WERI-Rb-1 (cell line): ENCODE measurements around the gene KBTBD7.

Experiments
- DNase-seq: peaks from one replicate; pipeline ENCODE4 v3.0.0-alpha.2; 2020
- H3K27ac ChIP-seq: fragments of 250-450 bp; sonication (Bioruptor Pico); 2 replicates; pipeline ENCODE4 v1.5.1; 2020; ENCODE audit warnings: mild to moderate bottlenecking, moderate library complexity
- H3K27me3 ChIP-seq: fragments of 250-450 bp; sonication (Bioruptor Pico); 2 replicates; pipeline ENCODE4 v1.5.1; 2021; ENCODE audit warnings: mild to moderate bottlenecking, low read depth, moderate library complexity; ENCODE audit not compliant: insufficient read depth, severe bottlenecking
- H3K36me3 ChIP-seq: fragments of 250-450 bp; sonication (Bioruptor Pico); 2 replicates; pipeline ENCODE4 v1.5.1; 2020; ENCODE audit warnings: mild to moderate bottlenecking, moderate library complexity
- H3K4me3 ChIP-seq: 2 replicates; pipeline ENCODE4 v1.5.1; 2011; ENCODE audit warnings: low read depth, mild to moderate bottlenecking, control low read depth, low read length
- H3K9me3 ChIP-seq: fragments of 250-450 bp; sonication (Bioruptor Pico); 2 replicates; pipeline ENCODE4 v1.5.1; 2021; ENCODE audit warnings: mild to moderate bottlenecking, moderate library complexity; ENCODE audit not compliant: severe bottlenecking
- TF ChIP-seq, protein P1 (sequence below): IDR thresholded peaks from 2 replicates; pipeline ENCODE4 v1.5.1; 2011; ENCODE audit warnings: low read depth, mild to moderate bottlenecking, control low read depth, inconsistent platforms, low read length

Gene KBTBD7

DNA sequence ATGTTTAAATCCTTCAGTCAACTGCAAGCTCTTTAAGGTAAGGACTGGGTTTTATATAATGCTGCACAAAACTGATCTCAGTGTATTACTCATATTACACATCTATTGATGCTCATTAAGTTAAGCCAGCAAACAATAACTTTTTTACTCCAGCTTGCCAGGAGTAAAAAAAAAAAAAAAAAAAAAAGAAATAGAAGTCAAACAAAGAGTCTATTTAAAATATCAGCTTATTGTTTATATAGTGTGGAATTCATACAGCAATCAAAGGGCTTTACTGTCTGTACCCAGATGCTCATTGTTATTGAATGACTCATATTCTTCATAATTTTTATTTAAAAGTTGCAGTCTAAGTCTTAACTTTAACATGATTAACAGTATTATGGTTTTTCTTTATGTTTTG, 21.8 kb upstream of the KBTBD7 start:
- Histone ChIP-seq H3K36me3 (no peaks in the 10 kb centered on the region), H3K4me3 (no peak overlapping the region), H3K27me3 (no peaks in the 10 kb centered on the region), H3K27ac (no peak overlapping the region), H3K9me3 (no peaks in the 10 kb centered on the region)
- no peak for DNase-seq
- TF ChIP-seq, protein P1, sequence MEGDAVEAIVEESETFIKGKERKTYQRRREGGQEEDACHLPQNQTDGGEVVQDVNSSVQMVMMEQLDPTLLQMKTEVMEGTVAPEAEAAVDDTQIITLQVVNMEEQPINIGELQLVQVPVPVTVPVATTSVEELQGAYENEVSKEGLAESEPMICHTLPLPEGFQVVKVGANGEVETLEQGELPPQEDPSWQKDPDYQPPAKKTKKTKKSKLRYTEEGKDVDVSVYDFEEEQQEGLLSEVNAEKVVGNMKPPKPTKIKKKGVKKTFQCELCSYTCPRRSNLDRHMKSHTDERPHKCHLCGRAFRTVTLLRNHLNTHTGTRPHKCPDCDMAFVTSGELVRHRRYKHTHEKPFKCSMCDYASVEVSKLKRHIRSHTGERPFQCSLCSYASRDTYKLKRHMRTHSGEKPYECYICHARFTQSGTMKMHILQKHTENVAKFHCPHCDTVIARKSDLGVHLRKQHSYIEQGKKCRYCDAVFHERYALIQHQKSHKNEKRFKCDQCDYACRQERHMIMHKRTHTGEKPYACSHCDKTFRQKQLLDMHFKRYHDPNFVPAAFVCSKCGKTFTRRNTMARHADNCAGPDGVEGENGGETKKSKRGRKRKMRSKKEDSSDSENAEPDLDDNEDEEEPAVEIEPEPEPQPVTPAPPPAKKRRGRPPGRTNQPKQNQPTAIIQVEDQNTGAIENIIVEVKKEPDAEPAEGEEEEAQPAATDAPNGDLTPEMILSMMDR = no peak

DNA sequence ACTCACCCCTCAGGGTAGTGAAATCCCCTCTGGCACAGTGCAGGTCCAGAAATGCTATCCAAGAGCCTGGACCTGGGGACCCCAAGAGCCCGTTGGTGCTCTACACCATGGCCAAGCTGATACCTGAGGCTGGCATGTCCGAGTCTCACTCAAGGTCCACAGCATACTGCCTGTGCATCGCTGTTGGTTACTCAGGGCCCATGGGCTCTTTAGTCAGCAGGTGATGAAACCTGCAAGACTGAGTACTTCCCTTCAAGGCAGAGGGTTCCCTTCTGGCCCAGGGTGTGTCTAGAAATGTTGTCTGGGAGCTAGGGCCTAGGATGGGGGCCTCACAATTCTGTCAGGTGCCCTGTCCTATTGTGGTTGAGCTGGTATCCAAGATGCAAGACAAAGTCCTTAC, 19.6 kb upstream of the KBTBD7 start:
- Histone ChIP-seq H3K27me3 (no peaks in the 10 kb centered on the region), H3K36me3 (no peaks in the 10 kb centered on the region), H3K27ac (no peak overlapping the region), H3K9me3 (no peaks in the 10 kb centered on the region), H3K4me3 (no peak overlapping the region)
- DNase-seq = no peak
- TF ChIP-seq, protein P1 = no peak

DNA sequence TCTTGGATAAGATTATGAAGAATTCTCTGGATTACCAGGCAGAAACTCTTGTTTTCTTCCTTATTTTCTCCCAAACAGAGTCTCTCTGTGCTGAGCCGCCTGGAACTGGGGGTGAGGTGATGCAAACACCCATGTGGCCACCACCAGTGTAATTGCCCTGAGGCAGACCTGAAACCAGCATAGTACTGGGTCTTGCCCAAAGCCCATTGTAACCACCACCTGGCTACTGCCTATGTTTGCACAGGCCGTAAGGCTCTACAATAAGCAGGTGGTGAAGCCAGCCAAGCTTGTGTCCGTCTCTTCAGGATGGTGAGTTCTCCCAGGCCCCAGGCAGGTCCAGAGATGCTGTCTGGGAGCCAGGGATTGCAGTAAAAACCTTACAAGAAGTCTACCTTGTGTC, 18.9 kb upstream of the KBTBD7 start:
- Histone ChIP-seq H3K27me3 (no peaks in the 10 kb centered on the region), H3K36me3 (no peaks in the 10 kb centered on the region), H3K9me3 (no peaks in the 10 kb centered on the region), H3K27ac (no peak overlapping the region), H3K4me3 (no peak overlapping the region)
- TF ChIP-seq, protein P1 = no peak
- no peak for DNase-seq

DNA sequence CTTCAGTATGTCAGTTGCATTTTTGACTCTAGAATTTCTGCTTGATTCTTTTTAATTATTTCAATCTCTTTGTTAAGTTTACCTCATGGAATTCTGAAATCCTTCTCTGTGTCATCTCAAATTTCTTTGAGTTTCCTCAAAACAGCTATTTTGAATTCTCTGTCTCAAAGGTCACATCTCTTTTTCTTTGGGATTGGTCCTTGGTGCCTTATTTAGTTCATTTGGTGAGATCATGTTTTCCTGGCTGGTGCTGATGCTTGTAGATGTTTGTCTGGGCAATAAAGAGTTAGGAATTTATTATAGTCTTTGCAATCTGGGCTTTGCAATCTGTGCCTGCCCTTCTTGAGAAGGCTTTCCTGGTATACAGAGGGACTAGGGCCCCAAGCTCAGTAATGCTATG, 18.5 kb upstream of the KBTBD7 start:
- TF ChIP-seq, protein P1 = no peak
- Histone ChIP-seq H3K4me3 (no peak overlapping the region), H3K27me3 (no peaks in the 10 kb centered on the region), H3K36me3 (no peaks in the 10 kb centered on the region), H3K9me3 (no peaks in the 10 kb centered on the region), H3K27ac (no peak overlapping the region)
- DNase-seq = no peak

DNA sequence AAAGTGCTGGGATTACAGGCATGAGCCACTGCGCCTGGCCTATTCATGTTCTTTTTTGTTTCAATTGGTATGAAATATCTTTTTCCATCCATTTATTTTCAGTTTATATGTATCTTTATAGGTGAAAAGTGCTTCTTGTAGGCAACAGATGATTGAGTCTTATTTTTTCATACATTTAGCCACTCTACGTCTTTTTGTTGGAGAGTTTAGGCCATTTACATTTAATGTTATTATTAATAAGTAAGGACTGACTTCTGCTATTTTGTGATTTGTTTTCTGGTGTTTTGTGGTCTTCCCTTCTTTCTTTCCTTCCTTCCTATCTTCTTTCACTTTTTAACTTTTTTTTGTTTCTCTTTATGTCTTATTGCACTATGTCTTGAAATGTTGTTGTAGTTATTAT, 16.7 kb upstream of the KBTBD7 start:
- H3K36me3 ChIP-seq = no peaks in the 10 kb centered on the region
- TF ChIP-seq, protein P1 = no peak
- no peak for DNase-seq

DNA sequence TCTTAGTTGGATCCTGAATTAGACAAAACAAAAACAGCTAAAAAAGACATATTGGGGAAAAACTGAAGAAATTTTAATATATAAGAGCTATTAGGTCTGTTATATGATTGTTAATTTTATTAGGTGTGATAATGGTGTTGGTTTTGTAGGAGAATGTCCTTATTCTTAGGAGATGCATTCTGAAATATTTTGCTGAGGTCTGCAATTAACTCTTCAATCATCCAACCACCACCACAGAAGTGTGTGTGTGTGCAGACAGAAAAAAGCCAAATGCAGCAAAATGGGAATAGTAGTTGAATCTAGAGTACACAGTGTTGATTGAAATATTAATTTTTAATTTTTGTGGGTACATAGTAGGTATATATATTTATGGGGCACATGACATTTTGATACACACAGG, 12.1 kb upstream of the KBTBD7 start:
- Histone ChIP-seq H3K27me3 (no peaks in the 10 kb centered on the region), H3K36me3 (no peaks in the 10 kb centered on the region), H3K4me3 (no peak overlapping the region), H3K27ac (no peak overlapping the region), H3K9me3 (no peaks in the 10 kb centered on the region)
- no peak for DNase-seq
- TF ChIP-seq, protein P1 = no peak

More for the DNA sequence above, 16.7 kb upstream of the KBTBD7 start:
- no peak overlapping the region for H3K4me3 ChIP-seq
- H3K9me3 ChIP-seq = no peaks in the 10 kb centered on the region
- H3K27ac ChIP-seq = no peak overlapping the region
- no peaks in the 10 kb centered on the region for H3K27me3 ChIP-seq
